HEK293 (cell line): ENCODE data around the gene PPRC1.

ENCODE experiments used
- CTCF ChIA-PET: fragments of 350-600 bp; formaldehyde crosslinking; extraction: SDS; loops from one replicate; lab custom pipeline; 2021; ENCODE audit warnings: antibody characterized with exemption; lab: Yijun Ruan, JAX
- POLR2A ChIA-PET: fragments of 300-600 bp; formaldehyde crosslinking; extraction: SDS; loops from one replicate; lab custom pipeline; 2020; ENCODE audit warnings: antibody characterized with exemption, inconsistent platforms; lab: Yijun Ruan, JAX
- H3K27ac ChIP-seq: fragments of 200-500 bp; sonication (Bioruptor generic); 2 replicates; pipeline ENCODE4 v1.5.1; 2014; ENCODE audit warnings: low read depth, low read length, control low read depth, inconsistent platforms; ENCODE audit errors: extremely low read depth
- H3K36me3 ChIP-seq, 2 experiments: fragments of 200-500 bp in 1 of 2; sonication (Bioruptor generic) in 1 of 2; 1 replicate in 1 of 2; 2 replicates in 1 of 2; pipeline ENCODE4 v1.5.1; 2014 to 2017; ENCODE audit warnings: inconsistent platforms in 2 of 2, low read length in 2 of 2; ENCODE audit not compliant: control insufficient read depth in 2 of 2, insufficient read depth in 1 of 2
- H3K4me1 ChIP-seq: fragments of 200-500 bp; sonication (Bioruptor generic); 2 replicates; pipeline ENCODE4 v1.5.1; 2014; ENCODE audit warnings: mild to moderate bottlenecking, low read length, inconsistent platforms; ENCODE audit not compliant: control insufficient read depth, insufficient read depth
- H3K4me3 ChIP-seq: 2 replicates; pipeline ENCODE4 v1.5.1; 2011; ENCODE audit warnings: low read depth, mild to moderate bottlenecking, control low read depth, low read length, moderate library complexity
- H3K9me3 ChIP-seq: fragments of 200-500 bp; sonication (Bioruptor generic); 2 replicates; pipeline ENCODE4 v1.5.1; 2014; ENCODE audit warnings: low read depth, low read length, inconsistent platforms; ENCODE audit not compliant: control insufficient read depth, insufficient read depth
- KLF1 ChIP-seq: fragments of 450-650 bp; formaldehyde crosslinking; IDR thresholded peaks from 2 replicates; pipeline ENCODE4 v1.5.1; 2016; ENCODE audit warnings: missing biosample characterization, missing genetic modification characterization
- MYNN ChIP-seq: fragments of 450-650 bp; formaldehyde crosslinking; IDR thresholded peaks from 2 replicates; pipeline ENCODE4 v1.5.1; 2016; ENCODE audit warnings: missing biosample characterization, missing genetic modification characterization, borderline replicate concordance
- PRDM1 ChIP-seq: fragments of 450-650 bp; formaldehyde crosslinking; IDR thresholded peaks from 2 replicates; pipeline ENCODE4; 2016; ENCODE audit warnings: missing biosample characterization, missing genetic modification characterization
- SP7 ChIP-seq: fragments of 450-650 bp; formaldehyde crosslinking; IDR thresholded peaks from 2 replicates; pipeline ENCODE4 v1.5.1; 2016; ENCODE audit warnings: missing biosample characterization, missing genetic modification characterization
- TRIM28 ChIP-seq: IDR thresholded peaks from 2 replicates; pipeline ENCODE4 v1.6.1; 2011; ENCODE audit warnings: low read length, control low read depth, borderline replicate concordance
- ZBTB8A ChIP-seq: fragments of 450-650 bp; formaldehyde crosslinking; IDR thresholded peaks from 2 replicates; pipeline ENCODE4 v1.5.1; 2016; ENCODE audit warnings: missing biosample characterization, missing genetic modification characterization
- ZNF114 ChIP-seq: fragments of 450-650 bp; formaldehyde crosslinking; IDR thresholded peaks from 2 replicates; pipeline ENCODE4 v1.5.0; 2017; ENCODE audit warnings: missing biosample characterization, missing genetic modification characterization
- ZNF248 ChIP-seq: fragments of 450-650 bp; formaldehyde crosslinking; IDR thresholded peaks from 2 replicates; pipeline ENCODE4 v1.5.1; 2017; ENCODE audit warnings: missing biosample characterization, missing genetic modification characterization
- ZNF488 ChIP-seq: fragments of 450-650 bp; formaldehyde crosslinking; IDR thresholded peaks from 2 replicates; pipeline ENCODE4 v1.5.1; 2016; ENCODE audit warnings: missing biosample characterization, missing genetic modification characterization
- ZNF548 ChIP-seq: fragments of 450-650 bp; formaldehyde crosslinking; IDR thresholded peaks from 2 replicates; pipeline ENCODE4 v1.5.1; 2016; ENCODE audit warnings: missing biosample characterization, missing genetic modification characterization
- ZNF623 ChIP-seq: fragments of 450-650 bp; formaldehyde crosslinking; IDR thresholded peaks from 2 replicates; pipeline ENCODE4 v1.5.1; 2016; ENCODE audit warnings: missing biosample characterization, missing genetic modification characterization
- ZNF768 ChIP-seq: fragments of 450-650 bp; formaldehyde crosslinking; IDR thresholded peaks from 2 replicates; pipeline ENCODE4 v1.5.1; 2018; ENCODE audit warnings: missing biosample characterization, mild to moderate bottlenecking, missing genetic modification characterization
- TF ChIP-seq, protein P1 (sequence below): fragments of 450-650 bp; formaldehyde crosslinking; IDR thresholded peaks from 2 replicates; pipeline ENCODE4; 2016; ENCODE audit warnings: missing biosample characterization, missing genetic modification characterization
- TF ChIP-seq, protein P2 (sequence below): fragments of 450-650 bp; formaldehyde crosslinking; optimal IDR thresholded peaks from 2 replicates; pipeline ENCODE3; 2016; ENCODE audit warnings: missing biosample characterization, mild to moderate bottlenecking, missing genetic modification characterization
- TF ChIP-seq, protein P3 (sequence below): fragments of 450-650 bp; formaldehyde crosslinking; IDR thresholded peaks from 2 replicates; pipeline ENCODE4 v1.5.1; 2016; ENCODE audit warnings: missing biosample characterization, missing genetic modification characterization
- TF ChIP-seq, protein P4 (sequence below): fragments of 450-650 bp; formaldehyde crosslinking; IDR thresholded peaks from 2 replicates; pipeline ENCODE4 v1.5.1; 2016; ENCODE audit warnings: missing biosample characterization, missing genetic modification characterization

Gene PPRC1

GRCh38 chr10:102111276-102111675 is 21.6 kb upstream of the PPRC1 start (continued):
- no peak for TF ChIP-seq ZNF248 (tag by site-specific recombination)
- TF ChIP-seq ZNF488 (tag by site-specific recombination) = no peak
- no peak for TF ChIP-seq ZNF768
- no peak for TF ChIP-seq ZNF548 (tag by site-specific recombination)

DNA sequence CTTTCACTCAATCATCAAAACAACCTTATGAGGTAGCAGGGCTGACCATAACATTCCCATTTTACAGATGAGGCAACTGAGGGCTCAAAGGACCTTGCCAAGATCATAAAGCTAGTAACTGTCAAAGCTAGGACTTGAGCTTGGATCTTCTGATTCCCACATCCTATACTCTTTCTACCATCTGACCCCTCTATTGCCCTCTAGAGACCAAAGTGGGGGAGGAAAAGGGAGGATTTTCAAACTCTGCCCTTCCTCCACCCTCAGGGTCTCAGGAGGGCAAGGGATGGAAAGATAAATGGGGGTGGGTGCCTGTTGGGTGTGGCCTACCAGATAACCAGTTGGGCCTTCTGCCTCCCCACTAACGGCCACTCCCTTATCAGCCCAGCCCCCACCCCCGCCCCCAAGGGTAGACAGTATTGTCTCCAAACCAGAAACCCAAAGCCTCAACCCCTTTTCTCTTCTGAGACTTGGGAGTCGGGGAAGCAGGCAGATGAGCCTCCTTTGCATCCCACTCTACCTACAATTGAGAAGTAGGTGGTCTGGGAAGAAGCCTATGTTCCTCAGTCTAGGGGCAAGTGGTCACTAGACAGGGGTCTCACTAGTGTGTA is 20.5 kb upstream of the PPRC1 start:
- ChIA-PET CTCF (interaction anchor here (0.6 to 1.5 kb wide), 6 partner anchors 16 to 277 kb away, joined by 3 to 4 read pairs (median 3); no protein-coding TSS in a partner anchor), POLR2A (interaction anchor here (0.5 to 1.6 kb wide), 4 partner anchors 10 to 330 kb away, joined by 3 to 7 read pairs (median 4); no protein-coding TSS in a partner anchor)
- Histone ChIP-seq H3K4me3 (no peak overlapping the region), H3K27ac (no peak overlapping the region), H3K9me3 (no peaks in the 10 kb centered on the region), H3K4me1 (peaks cover 27% of the 10 kb centered on the region), H3K36me3 (peaks cover 19 to 44% of the 10 kb centered on the region in 2 experiments)
- 0 out of 2 replicates have a peak, but pooled peaks have one; percentile 16 for TF ChIP-seq SP7
- TF ChIP-seq PRDM1 = no peak
- 0 out of 2 replicates have a peak, but pooled peaks have one; percentile 15 for TF ChIP-seq ZBTB8A (tag by site-specific recombination)
- TF ChIP-seq, protein P1, sequence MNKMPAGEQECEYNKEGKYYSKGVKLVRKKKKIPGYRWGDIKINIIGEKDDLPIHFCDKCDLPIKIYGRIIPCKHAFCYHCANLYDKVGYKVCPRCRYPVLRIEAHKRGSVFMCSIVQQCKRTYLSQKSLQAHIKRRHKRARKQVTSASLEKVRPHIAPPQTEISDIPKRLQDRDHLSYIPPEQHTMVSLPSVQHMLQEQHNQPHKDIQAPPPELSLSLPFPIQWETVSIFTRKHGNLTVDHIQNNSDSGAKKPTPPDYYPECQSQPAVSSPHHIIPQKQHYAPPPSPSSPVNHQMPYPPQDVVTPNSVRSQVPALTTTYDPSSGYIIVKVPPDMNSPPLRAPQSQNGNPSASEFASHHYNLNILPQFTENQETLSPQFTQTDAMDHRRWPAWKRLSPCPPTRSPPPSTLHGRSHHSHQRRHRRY (tag by site-specific recombination) = no peak
- no peak for TF ChIP-seq MYNN (tag by site-specific recombination)
- 0 out of 2 replicates have a peak, but pooled peaks have one; percentile 13 for TF ChIP-seq ZNF623 (tag by site-specific recombination)
- TF ChIP-seq TRIM28 = no peak
- peak; percentile 65 for TF ChIP-seq KLF1 (tag by site-specific recombination)
- TF ChIP-seq ZNF114 (tag by site-specific recombination) = no peak
- TF ChIP-seq, protein P2, sequence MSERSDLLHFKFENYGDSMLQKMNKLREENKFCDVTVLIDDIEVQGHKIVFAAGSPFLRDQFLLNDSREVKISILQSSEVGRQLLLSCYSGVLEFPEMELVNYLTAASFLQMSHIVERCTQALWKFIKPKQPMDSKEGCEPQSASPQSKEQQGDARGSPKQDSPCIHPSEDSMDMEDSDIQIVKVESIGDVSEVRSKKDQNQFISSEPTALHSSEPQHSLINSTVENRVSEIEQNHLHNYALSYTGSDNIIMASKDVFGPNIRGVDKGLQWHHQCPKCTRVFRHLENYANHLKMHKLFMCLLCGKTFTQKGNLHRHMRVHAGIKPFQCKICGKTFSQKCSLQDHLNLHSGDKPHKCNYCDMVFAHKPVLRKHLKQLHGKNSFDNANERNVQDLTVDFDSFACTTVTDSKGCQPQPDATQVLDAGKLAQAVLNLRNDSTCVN (tag by site-specific recombination) = no peak
- TF ChIP-seq, protein P3, sequence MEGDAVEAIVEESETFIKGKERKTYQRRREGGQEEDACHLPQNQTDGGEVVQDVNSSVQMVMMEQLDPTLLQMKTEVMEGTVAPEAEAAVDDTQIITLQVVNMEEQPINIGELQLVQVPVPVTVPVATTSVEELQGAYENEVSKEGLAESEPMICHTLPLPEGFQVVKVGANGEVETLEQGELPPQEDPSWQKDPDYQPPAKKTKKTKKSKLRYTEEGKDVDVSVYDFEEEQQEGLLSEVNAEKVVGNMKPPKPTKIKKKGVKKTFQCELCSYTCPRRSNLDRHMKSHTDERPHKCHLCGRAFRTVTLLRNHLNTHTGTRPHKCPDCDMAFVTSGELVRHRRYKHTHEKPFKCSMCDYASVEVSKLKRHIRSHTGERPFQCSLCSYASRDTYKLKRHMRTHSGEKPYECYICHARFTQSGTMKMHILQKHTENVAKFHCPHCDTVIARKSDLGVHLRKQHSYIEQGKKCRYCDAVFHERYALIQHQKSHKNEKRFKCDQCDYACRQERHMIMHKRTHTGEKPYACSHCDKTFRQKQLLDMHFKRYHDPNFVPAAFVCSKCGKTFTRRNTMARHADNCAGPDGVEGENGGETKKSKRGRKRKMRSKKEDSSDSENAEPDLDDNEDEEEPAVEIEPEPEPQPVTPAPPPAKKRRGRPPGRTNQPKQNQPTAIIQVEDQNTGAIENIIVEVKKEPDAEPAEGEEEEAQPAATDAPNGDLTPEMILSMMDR (tag by site-specific recombination) = peak; percentile 37; the same call in 1 of the 2 replicates
- TF ChIP-seq, protein P4, sequence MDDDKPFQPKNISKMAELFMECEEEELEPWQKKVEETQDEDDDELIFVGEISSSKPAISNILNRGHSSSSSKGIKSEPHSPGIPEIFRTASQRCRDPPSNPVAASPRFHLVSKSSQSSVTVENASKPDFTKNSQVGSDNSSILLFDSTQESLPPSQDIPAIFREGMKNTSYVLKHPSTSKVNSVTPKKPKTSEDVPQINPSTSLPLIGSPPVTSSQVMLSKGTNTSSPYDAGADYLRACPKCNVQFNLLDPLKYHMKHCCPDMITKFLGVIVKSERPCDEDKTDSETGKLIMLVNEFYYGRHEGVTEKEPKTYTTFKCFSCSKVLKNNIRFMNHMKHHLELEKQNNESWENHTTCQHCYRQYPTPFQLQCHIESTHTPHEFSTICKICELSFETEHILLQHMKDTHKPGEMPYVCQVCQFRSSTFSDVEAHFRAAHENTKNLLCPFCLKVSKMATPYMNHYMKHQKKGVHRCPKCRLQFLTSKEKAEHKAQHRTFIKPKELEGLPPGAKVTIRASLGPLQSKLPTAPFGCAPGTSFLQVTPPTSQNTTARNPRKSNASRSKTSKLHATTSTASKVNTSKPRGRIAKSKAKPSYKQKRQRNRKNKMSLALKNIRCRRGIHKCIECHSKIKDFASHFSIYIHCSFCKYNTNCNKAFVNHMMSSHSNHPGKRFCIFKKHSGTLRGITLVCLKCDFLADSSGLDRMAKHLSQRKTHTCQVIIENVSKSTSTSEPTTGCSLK = no peak
